Neuron (in vitro differentiated cells): ENCODE results near the gene ARHGAP15.
A peak's percentile ranks its signal among the peaks of the same experiment; 100 is the strongest.

ENCODE experiments used
- H2AFZ ChIP-seq: one replicate; pipeline ENCODE4 v1.6.1; 2013; ENCODE audit warnings: low read depth, mild to moderate bottlenecking, inconsistent platforms, low read length, moderate library complexity
- H3K27me3 ChIP-seq: one replicate; pipeline ENCODE4 v1.6.1; 2013; ENCODE audit warnings: low read length; ENCODE audit not compliant: insufficient read depth
- H3K36me3 ChIP-seq: one replicate; pipeline ENCODE4 v1.6.1; 2013; ENCODE audit warnings: low read length; ENCODE audit not compliant: insufficient read depth
- H3K4me1 ChIP-seq: one replicate; pipeline ENCODE4 v1.6.1; 2013; ENCODE audit warnings: low read length; ENCODE audit not compliant: insufficient read depth
- H3K4me3 ChIP-seq: 2 replicates; pipeline ENCODE4 v1.5.1; 2013; ENCODE audit warnings: mild to moderate bottlenecking, low read length, moderate library complexity
- H3K9me3 ChIP-seq: one replicate; pipeline ENCODE4 v1.6.1; 2013; ENCODE audit warnings: low read length

ARHGAP15 gene

DNA sequence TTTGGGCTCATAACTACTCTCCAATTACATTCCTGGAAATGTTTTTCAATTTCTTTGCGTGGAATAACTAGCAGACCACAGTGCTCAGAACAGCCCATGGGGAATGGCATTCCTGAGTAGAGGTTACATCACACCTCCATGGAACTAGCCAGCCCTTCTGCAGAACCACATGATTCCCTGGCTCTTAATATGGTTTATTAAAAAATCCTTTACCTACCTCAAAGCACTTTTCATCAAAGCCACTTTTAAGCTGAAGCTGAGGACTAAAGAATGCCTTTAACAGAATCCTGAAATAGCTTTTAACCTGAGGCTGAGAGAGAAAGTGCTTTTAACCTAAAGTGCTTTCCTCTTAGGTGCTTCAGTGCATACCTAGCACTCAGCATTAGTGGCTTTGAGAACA lies 376.3 kb downstream of the ARHGAP15 start:
- Histone ChIP-seq H3K27me3 (no peaks in the 10 kb centered on the region), H2AFZ (no peak overlapping the region), H3K36me3 (no peaks in the 10 kb centered on the region), H3K4me1 (no peaks in the 10 kb centered on the region), H3K9me3 (no peaks in the 10 kb centered on the region), H3K4me3 (no peak overlapping the region)

DNA sequence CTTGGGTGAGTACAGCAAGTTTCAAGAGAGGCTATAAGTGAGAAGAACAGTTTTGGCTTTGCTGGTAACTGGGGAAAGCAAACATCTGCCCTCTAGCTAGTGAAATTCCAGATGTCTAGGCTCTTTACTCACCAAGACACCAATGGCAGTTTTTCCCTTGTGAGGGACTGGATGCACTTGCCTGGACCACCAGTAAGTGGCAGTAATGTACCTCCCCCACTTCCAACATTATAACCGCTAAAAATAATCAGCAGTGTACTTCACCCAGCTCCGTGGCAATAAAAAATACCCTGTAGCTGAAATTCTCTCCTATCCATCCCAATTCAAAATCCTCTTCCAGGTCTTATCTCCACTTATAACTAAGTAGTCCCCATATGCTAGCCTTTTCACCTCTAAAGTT lies 383.9 kb downstream of the ARHGAP15 start:
- H3K4me1 ChIP-seq, result no peaks in the 10 kb centered on the region
- H2AFZ ChIP-seq, result no peak overlapping the region
- no peaks in the 10 kb centered on the region for H3K9me3 ChIP-seq
- H3K4me3 ChIP-seq, result no peak overlapping the region
- no peaks in the 10 kb centered on the region for H3K27me3 ChIP-seq
- H3K36me3 ChIP-seq, result no peaks in the 10 kb centered on the region

DNA sequence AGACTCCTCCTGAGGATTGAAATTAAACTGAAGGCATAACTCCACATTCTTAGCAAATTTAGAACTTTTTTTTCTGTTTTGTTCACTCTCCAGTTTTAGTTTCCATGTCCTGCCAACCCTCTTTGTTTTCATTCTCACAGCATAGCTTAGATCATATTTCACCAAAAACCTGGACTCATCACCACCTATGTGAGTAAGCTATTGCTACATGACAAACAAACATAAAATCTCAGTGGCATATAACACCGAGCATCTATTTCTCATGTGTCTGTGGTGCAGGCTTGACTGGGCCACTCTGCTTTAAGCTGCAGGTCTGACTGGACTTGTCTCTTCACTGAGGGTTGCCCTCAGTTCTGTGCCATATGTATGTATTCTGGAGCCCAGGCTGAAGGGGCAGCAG lies 385.2 kb downstream of the ARHGAP15 start:
- Histone ChIP-seq H3K4me1 (no peaks in the 10 kb centered on the region), H3K36me3 (no peaks in the 10 kb centered on the region), H3K4me3 (no peak overlapping the region), H3K9me3 (no peaks in the 10 kb centered on the region), H2AFZ (no peak overlapping the region), H3K27me3 (no peaks in the 10 kb centered on the region)

DNA sequence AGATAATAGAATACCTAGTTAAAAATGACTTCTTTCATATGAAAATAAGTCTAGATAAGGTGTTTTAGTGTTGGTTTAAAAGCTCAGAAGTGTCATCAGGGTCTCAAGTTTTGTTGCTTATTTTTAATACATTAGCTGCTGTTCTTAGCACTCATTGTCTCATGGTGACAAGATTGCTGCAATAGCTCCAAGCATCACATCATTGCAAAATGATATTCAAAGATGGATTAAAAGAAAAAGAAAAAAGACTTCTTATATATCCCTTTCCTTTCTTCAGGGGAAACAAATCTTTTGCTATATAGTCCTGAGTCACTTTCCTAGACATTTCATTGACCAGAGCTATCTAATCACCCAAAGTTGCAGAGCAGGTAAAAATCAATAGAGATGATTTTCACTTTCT lies 386.1 kb downstream of the ARHGAP15 start:
- Histone ChIP-seq H3K4me1 (no peaks in the 10 kb centered on the region), H3K27me3 (no peaks in the 10 kb centered on the region), H3K9me3 (no peaks in the 10 kb centered on the region), H2AFZ (no peak overlapping the region), H3K36me3 (no peaks in the 10 kb centered on the region), H3K4me3 (no peak overlapping the region)

DNA sequence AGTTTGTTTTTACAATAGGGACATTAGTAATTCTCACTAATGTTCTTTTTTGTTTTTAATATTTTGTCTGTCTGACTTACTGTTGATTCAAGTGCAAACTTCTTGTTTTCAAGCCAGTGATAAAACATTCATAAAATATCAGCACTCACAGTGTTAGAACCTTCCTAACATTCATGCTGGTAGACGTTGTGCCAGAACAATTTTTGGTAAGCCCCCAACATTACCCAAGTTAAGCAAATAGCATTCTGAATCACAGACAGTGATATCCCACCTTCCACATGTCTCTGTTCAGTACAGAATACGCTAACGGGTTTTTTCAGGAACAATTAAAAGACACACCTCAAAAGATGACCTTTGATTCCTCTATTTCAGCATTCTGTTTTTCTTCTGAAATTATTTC lies 390.3 kb downstream of the ARHGAP15 start:
- H3K4me1 ChIP-seq, result no peaks in the 10 kb centered on the region
- H3K9me3 ChIP-seq, result no peaks in the 10 kb centered on the region
- H3K27me3 ChIP-seq, result no peaks in the 10 kb centered on the region
- no peaks in the 10 kb centered on the region for H3K36me3 ChIP-seq
- no peak overlapping the region for H3K4me3 ChIP-seq
- no peak overlapping the region for H2AFZ ChIP-seq

DNA sequence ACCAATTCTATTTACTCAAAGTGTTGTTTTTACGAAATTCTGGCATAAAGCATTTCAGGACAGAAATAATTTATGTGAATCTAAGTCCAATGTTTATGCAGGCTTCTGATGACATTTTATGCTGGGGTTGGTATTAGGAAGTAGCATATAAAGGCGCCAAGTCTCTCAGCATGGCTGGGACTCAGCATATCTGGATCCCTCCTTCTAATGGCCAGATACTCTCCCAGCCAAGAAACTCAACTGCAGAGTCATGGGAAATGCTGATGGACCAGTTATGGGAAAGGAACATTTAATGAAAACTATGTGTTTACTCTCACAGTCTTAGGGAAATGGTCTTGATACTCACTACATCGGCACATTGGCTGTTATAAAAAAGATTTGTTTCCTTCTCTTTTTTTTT lies 392.2 kb downstream of the ARHGAP15 start:
- Histone ChIP-seq H2AFZ (no peak overlapping the region), H3K4me1 (peaks cover 4% of the 10 kb centered on the region), H3K27me3 (no peaks in the 10 kb centered on the region), H3K36me3 (no peaks in the 10 kb centered on the region), H3K4me3 (no peak overlapping the region), H3K9me3 (no peaks in the 10 kb centered on the region)

DNA sequence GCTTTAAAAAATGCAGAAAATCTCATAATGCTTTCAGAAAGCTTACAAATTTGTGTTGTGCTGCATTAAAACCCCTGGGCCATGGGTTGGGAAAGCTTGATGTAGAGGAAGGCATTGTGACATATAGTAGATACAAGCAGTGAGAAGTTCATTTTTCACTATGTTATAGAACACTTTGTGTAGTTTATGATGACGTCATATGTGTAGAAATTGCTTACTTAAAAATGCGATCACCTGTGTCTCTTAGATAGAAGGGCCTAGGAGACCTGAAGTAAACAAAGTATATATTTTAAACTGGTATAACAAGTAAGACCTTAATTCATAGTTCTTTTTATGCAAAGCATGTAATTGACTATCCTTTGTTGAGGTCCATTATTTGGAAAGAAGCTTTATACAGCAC lies 393.5 kb downstream of the ARHGAP15 start:
- Histone ChIP-seq H3K36me3 (no peaks in the 10 kb centered on the region), H2AFZ (no peak overlapping the region), H3K4me1 (peaks cover 4% of the 10 kb centered on the region), H3K27me3 (no peaks in the 10 kb centered on the region), H3K4me3 (no peak overlapping the region), H3K9me3 (no peaks in the 10 kb centered on the region)

DNA sequence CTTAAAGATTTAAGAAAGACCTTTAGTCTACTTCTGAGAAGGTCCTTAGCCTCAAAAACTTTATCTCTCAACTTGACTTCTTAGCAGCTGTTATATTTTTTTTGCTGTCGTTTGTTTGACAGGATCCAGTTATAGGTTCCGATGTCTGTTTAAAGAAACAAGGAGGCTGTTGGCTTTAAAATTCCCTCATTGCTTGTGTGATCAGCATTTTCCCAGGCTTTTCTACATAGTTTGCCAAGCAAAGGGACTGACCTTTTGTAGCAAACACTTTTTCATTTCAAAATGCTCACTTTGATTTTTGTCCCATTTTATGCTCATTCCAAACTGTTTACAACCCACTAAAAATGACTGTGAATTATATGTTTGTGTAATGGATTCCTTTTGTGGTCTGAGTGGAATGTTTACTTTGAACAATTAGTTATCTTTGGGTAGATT lies 394.9 kb downstream of the ARHGAP15 start:
- H3K4me3 ChIP-seq, result no peak overlapping the region
- H2AFZ ChIP-seq, result no peak overlapping the region
- H3K27me3 ChIP-seq, result no peaks in the 10 kb centered on the region
- H3K36me3 ChIP-seq, result no peaks in the 10 kb centered on the region
- peaks cover 4% of the 10 kb centered on the region for H3K4me1 ChIP-seq
- H3K9me3 ChIP-seq, result no peaks in the 10 kb centered on the region

DNA sequence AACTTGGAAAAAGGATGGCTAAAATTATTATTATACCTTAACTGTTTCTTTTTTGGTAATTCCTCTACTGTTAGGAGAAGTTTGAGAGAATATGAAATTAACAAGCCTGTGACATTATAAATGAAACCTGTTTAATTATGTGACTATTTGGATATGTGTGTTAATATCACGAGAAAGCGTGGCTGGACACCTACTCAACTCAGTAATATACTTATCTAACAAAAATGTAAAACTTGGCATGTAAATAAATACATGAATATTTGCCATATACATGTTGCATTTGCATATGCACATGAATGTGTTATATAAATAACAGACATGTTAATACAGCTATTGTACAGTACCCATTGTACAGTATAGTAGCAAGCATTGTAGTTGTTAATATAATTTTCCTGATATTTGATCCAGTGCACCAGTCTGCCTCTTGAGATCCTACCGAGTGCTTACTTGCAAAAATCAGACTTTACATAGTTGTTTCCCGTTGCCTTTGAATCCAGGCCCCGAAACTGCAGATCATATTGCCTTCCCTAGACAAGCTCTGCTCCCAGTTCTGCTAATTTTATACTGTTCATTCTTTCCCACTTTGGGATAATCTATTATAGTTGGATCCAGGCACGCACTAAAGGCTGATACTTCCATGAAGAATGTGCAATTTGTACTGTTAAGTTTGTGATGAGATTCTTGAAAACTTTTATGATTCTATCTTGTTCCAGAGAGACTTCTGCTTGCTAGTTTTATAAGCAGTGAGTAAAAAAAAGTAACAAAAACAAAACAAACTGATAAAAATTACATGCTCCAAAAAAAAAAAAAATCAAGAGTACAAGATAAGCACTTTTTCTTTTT lies 395.6 kb downstream of the ARHGAP15 start:
- Histone ChIP-seq H2AFZ (no peak overlapping the region), H3K9me3 (no peaks in the 10 kb centered on the region), H3K27me3 (no peaks in the 10 kb centered on the region), H3K4me3 (no peak overlapping the region), H3K4me1 (peaks cover 4% of the 10 kb centered on the region), H3K36me3 (no peaks in the 10 kb centered on the region)

DNA sequence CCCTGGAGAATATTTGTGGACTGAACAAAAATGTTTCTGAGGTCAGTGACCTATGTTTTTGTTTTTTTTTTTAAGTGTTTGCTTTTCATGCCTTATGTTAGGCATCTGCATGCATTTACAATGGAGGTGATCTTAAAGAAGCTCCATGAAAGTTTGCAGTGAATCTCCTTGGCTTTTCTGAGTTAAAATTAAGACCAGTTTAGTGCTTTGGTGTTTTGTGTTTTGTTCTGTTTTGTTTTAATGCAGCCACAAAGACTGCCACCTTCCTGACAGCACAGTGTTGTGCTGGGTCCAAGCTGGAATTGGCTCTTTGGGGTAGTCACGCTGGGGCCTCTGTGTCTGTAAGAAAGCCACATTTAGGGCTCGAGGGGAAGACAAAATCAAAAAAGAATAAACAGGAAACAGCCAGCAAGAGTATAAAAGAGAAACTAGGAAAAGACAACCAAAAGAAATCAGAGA lies 396.2 kb downstream of the ARHGAP15 start:
- H2AFZ ChIP-seq, result peak overlapping the region; percentile 23
- no peaks in the 10 kb centered on the region for H3K27me3 ChIP-seq
- H3K9me3 ChIP-seq, result no peaks in the 10 kb centered on the region
- peaks cover 4% of the 10 kb centered on the region for H3K4me1 ChIP-seq
- H3K4me3 ChIP-seq, result no peak overlapping the region
- H3K36me3 ChIP-seq, result no peaks in the 10 kb centered on the region

DNA sequence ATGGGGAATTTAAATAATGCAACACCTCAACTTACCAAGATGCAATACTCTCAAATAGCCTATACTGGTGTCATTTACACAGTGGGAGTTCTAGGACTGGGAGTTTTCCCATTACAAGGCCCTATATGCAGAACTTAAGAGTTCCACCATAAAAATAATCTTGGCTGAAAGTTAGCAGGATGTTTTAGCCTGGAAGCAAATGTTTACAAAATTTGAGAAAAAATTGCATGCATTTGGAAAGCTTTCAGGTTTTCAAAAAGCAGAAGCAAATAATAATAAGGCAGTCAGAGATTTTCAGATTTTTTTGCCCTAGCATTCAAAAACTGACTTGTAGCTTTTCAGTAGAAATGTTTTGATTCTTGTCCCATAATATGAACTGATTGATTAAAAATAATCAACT lies 397.3 kb downstream of the ARHGAP15 start:
- Histone ChIP-seq H3K9me3 (no peaks in the 10 kb centered on the region), H3K4me3 (no peak overlapping the region), H3K27me3 (no peaks in the 10 kb centered on the region), H2AFZ (no peak overlapping the region), H3K36me3 (no peaks in the 10 kb centered on the region), H3K4me1 (peaks cover 4% of the 10 kb centered on the region)

DNA sequence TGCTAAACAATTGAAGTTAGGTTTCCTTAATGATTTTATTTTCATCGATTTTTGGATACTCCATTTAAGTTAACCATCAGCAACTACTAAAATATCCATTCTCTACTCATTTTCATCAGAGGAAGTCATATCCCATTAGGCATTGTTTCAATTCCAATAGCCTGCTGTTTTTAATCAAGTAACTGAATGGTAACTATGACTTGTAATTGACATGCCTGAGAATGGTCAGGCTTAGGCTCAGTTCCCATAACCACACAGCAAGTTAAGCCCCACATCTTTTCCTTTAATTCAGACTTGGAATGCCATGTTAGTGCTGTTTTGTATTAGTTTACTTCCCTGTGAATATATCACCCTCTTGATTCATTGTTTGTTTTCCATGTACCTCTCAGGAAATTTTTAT lies 398.8 kb downstream of the ARHGAP15 start:
- Histone ChIP-seq H3K27me3 (no peaks in the 10 kb centered on the region), H3K4me1 (peaks cover 4% of the 10 kb centered on the region), H3K36me3 (no peaks in the 10 kb centered on the region), H3K4me3 (no peak overlapping the region), H3K9me3 (no peaks in the 10 kb centered on the region), H2AFZ (no peak overlapping the region)

DNA sequence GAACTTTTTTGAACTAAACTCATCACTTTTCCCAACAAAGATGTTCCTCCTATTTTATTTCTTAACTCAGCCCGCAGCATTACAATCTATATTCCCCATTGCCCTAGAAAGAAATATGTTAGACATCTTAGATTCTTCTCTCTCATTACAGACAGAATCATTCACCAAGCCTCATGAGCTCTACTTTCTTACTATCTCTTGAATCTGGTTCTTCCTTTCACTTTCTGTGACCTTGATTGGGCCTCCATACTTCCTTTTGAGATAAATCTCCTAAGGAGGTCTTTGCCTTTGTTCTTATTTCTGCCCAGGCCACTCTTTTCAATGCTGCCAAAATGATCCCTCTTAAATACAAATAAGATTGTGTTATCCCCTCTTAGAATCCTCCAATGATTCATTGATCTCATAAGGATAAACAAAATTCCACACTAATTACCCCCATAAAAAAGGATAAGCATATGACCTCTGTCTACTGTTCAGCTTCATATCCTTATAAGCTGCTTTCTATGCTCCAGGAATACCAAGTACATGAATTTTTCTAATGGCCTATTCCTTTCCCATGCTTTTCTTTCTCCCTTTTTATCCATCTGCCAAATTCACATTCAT lies 400.0 kb downstream of the ARHGAP15 start:
- no peaks in the 10 kb centered on the region for H3K27me3 ChIP-seq
- H3K4me3 ChIP-seq, result no peak overlapping the region
- no peak overlapping the region for H2AFZ ChIP-seq
- H3K36me3 ChIP-seq, result no peaks in the 10 kb centered on the region
- no peaks in the 10 kb centered on the region for H3K9me3 ChIP-seq
- H3K4me1 ChIP-seq, result peaks cover 4% of the 10 kb centered on the region
